ENCODE data around the gene IRF6.

Gene IRF6

DNA sequence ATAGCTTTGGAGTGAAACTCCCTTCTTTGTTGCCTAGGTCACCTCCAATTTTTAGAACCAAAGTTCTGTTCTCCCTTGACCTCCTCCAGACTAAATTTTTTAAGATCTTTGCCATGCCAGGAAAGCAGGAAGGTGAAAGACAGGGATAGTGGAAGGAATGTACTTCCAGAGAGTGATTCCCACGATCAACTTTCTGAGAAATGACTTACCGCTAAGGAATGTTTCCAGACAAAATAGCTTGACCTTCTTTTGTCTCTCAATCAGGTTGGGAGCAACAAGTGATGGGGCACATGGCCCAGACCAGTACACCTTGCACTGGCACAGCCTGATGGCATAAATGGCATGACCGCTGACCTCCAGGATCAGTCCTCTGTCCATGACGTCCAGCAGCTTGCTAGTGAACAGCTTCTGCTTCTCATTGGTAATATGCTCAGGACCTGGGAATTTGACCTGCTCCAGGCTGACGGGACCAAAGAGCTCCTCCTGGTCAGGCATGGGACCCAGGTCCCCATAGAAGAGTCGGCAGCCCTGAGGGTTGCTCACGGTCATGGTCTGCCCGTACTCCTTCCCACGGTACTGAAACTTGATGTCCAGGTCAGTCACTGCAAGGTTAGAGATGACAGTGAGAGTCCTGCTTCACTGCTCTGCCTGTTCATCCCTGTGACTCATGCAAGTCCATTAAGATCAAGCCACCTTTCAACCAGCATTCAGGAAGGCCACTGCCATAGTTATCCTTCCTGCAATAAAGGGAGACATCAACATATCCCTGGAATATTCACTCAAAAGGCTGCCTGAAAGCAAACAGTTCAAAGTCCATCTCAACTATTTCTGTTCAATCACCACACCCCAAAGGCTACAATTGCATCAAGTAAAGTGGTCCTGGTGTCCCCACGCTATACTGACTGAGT is 15.4 kb downstream of the IRF6 start:
- no peak for DNase-seq (ENCODE audit: low spot score)

DNA sequence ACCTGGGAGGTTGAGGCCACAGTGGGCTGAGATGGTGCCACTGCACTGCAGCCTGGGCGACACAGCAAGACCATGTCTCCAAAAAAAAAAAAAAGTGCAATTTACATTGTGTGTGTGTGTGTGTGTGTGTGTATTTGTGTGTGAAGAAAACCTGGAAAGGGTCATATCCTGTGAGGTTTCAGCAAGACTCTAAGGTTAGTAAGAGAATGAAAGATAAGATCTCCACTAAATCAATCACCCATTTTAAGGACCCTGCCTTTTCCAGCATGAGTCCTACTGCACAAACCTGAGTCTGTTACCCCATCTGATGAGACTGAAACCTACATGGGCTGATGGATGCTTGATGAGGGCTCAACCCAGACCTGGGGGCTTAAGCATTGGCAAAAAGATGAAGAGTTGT is 16.7 kb downstream of the IRF6 start:
- DNase-seq (ENCODE audit: low spot score): no peak

DNA sequence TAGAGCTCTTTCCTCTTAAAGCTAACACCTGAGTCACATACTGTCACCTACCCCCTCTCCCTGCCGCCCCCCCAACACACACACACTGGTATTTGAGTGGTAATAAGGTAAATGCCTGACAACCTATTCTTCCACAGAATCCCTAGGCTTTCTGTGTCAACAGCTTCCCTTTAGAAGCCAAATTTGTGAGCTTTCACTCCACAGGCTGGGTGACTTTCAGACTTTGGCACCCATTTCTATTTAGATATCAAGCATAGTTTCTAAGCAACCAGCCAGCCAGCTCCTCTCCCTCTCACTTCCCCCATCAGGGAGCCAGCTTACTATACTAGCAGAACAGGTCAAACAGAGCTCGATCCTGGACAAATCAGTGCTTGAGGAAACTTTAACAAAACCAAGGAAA is 18.4 kb downstream of the IRF6 start:
- DNase-seq (ENCODE audit: low spot score): no peak

DNA sequence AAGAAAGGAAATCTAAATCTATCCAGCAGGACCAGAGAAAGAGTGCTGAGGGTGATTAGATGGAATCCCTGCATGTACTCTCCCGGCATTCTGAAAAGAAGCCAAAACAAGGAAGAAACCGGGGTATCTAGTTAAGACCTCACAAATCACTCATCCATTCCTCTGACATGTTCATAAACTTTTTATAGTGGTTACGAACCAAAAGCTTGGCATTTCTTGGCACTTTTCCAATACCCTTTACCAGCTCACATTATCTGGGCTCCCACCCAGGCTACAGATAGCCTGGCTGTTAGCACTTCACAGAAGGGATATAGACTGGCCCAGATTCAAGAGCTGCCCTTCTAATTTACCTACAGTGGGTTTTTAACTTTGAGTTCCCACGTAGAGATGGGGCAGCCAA is 19.8 kb downstream of the IRF6 start:
- no peak for DNase-seq (ENCODE audit: low spot score)

DNA sequence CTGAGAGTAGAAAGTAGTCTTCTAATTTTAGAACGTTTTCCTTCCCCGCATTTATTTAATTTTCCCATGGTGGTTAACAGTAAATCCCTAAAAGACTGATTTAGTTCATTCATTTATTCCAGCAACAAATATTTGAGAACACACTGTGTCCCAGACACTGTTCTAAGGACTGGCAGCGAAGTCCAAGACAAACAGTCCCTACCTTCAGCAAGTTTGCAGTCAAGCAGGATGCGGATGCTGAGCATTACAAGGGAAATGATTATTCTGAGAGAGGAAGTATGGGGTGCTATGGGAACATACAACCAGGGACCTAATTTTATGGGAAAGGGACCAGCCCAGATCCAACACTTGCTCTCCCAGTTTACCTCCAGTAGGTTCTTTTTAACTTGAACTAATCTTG is 20.4 kb downstream of the IRF6 start:
- no peak for DNase-seq (ENCODE audit: low spot score)

DNA sequence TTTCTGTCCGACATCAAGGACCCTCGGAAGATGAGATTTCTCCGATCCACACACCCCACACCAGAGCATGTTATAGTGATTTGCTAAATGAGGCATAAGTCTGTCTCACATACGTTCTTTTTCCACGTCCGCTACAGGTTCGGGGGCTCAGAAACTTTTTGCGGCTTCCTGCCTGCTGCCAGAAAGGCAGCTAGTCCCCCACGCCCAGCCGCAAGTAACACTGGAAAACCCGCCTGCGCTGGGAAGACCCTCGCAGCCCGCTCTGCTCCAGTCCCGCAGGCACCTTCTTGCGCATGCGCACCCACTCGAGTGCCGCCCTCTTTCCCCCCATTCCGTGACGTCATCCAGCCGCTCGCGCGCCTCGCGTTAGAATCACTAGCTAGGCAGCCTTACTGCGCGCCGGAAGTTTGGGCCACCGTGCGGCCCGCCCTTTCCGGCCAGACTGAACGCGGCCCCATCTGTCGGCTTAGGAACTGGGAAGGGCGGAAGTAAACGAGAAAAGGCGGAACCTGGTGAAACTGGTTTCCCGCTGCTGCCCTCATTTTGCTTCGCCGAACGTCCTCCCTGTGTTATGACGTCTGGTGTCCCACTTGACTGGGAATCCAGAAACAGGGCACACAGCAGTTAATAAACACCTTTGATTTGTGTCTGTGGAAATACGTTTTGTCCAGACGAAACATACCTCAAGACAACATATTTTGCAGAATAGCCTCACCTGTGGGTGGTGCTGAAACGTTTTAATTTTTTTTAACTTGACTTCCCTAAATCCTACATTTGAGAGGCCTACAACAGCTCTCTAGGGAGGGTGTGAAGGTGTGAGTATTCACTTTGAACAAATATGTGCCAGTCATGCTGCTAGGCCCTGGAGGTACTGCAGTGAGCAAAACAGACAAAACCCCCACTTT is 21.4 kb downstream of the IRF6 start, which contains the start of gene C1orf74:
Gene C1orf74, minus strand, starts transcription at position 295 of the 905 bp plus-strand sequence. CDS start 925 bp downstream, outside the sequence.
- DNase-seq (ENCODE audit: low spot score): peak; percentile 97

DNA sequence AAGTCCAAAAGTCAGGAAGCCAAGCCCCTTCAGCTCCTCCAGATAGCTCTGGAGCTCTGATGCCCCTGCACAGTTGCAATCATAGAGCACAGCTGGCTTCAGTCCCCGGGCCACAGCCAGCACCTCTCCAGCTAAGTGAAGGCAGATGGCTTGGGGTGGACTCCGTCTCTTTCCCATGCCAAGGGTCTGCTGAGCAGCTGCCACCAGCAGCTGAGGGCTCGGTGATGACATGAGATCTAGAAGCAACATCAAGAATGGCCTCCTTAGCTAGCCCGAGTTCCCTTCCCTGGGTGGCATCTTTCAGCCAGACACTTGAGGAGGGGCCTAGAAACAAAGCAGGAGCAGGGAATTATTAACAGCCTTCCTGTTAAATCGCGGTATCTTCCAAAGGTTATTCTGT is 22.6 kb downstream of the IRF6 start:
- DNase-seq (ENCODE audit: low spot score): no peak

DNA sequence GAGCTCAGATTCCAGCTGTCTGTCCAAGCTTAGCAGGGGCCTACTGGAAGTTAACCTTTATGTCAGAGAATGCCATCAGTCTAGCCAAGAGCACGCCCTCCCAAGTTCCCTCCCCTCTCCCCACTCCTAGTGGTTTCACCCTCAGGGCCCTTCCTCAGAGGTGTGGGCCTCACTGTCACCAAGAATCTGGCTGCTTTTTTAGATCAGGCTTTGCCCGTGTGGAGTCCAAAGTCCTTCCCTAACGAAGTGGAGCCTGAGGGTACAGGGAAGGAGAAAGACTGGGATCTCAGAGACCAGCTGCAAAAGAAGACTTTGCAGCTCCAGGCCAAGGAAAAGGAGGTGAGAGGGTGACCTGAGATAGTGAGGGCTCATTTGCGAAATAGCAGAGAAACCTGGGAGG is 25.7 kb downstream of the IRF6 start:
- no peak for DNase-seq (ENCODE audit: low spot score)

DNA sequence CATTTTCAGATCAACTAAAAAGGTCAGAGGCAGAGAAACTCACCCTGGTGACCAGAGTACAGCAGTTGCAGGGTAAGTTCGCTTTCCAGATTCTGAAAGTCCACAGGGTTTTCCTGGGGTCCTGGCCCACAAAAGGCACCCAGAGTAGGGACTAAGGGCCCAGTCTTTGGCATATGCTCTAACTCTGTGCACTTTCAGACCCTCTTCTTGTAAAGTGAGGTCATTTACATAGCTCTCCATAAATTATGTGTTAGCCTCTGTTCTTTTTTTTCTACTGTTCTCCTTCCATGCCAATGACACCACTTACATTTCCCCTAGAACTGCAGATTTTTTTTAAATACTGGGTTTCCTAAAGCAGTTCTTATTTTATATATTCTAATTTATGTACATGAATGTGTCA is 27.8 kb downstream of the IRF6 start:
- DNase-seq (ENCODE audit: low spot score): no peak

DNA sequence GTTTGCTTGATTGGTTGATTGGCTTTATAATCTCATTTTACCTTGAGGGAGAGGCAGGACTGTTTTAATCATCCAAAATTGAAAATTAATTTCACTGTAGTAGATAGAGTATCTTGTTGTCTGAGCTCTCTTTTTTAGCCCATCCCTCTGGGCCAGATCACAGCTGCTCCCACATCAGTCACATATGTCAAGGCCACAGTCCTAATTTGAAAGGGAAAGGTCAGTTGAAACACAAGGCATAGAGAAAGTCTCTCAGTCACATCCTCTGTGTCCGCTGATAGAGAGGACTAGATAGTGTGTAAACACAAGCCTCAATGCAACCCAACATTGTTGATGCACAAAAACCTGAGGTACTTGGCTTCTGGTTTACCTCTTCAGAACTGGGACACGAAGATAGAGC is 28.4 kb downstream of the IRF6 start:
- DNase-seq (ENCODE audit: low spot score): no peak

DNA sequence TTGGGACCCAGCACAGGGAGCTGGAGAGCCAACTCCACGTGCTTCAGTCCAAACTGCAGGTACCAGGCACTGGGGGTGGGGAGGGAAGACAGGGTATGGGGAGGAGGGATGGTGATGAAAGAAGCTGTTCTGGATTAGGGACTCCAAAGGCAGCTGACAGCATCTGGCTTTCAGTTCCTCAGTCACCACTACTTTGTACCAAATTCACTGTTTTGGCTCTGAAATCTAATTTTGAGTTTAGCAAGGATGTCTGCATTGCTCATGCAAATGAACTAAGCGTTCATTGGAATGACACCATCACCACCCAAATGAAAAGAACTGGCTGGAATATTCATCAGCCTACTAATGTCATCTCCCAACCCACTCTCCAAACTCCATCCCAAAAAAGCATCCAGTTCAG is 30.3 kb downstream of the IRF6 start:
- DNase-seq (ENCODE audit: low spot score): no peak

DNA sequence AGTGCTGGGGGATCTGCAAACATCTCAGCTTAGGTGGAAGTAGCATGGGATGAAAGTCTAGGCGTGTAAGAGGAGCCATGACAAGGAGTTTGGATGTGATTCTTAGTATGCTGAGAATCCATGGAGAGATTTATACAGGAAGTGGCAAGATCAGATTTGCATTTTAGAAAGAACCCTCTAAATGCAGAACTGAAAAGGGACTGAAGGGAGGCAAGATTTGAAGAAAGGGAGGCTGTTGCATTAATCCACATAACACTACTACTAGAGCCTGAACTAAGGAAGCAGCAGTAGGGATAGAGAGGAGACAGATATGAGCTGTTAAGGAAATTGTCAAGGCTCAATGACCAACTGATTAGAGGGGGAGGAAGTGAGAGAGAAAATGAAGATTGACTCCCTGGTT is 31.4 kb downstream of the IRF6 start:
- DNase-seq (ENCODE audit: low spot score): no peak

DNA sequence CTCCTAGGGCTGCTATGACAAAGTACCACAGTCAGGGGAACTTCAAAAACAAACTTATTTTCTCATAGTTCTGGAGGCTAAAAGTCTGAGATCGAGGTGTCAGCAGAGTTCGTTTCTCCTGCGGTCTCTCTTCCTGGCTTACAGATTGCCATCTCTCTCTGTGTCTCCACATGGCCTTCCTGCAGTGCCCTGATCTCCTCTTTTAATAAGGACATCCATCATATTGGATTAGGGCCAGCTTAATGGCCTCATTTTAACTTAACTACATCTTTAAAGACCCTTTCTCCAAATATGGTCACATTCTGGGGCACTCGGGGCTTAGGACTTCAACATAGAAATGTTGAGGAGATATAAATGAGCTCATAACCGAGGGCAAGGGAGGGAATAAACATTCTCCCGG is 33.8 kb downstream of the IRF6 start:
- no peak for DNase-seq (ENCODE audit: low spot score)

DNA sequence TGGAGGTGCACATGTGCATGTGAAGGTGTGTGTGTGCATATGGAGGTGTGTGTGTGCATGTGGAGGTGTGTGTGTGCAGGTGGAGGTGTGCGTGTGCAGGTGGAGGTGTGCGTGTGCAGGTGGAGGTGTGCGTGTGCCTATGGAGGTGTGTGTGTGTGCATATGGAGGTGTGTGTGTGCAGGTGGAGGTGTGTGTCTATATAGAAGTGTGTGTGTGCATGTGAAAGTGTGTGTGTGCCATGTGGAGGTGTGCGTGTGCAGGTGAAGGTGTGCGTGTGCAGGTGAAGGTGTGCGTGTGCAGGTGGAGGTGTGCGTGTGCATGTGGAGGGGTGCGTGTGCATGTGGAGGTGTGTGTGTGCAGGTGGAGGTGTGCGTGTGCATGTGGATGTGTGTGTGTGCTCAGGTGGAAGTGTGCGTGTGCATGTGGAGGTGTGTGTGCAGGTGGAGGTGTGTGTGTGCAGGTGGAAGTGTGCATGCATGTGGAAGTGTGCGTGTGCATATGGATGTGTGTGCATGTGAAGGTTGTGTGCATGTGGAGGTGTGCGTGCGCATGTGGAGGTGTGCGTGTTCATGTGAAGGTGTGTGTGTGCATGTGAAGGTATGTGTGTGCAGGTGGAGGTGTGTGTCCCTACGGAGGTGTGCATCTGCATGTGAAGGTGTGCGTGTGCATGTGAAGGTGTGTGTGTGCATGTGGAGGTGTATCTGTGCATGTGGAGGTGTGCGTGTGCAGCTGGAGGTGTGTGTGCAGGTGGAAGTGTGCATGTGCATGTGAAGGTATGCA is 35.1 kb downstream of the IRF6 start:
- no peak for DNase-seq (ENCODE audit: low spot score)

DNA sequence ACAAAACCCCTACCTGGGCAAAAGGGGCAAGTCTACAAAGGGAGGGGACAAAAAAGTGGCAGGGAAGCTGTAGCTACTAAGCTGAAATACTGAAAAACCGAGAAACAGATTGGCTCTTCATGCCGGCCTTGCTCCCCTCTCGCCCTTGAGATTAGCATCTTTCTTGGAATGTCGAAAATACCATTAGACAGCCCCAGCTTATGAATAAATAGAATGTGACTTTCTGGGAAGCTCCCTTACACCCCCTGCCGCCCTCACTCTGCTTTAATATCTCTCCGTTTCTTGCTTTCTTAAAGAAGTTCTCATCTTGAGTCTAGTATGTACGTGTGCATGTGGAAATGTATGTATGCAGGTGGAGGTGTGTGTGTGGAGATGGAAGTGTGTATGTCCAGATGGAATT is 36.0 kb downstream of the IRF6 start:
- DNase-seq (ENCODE audit: low spot score): no peak

DNA sequence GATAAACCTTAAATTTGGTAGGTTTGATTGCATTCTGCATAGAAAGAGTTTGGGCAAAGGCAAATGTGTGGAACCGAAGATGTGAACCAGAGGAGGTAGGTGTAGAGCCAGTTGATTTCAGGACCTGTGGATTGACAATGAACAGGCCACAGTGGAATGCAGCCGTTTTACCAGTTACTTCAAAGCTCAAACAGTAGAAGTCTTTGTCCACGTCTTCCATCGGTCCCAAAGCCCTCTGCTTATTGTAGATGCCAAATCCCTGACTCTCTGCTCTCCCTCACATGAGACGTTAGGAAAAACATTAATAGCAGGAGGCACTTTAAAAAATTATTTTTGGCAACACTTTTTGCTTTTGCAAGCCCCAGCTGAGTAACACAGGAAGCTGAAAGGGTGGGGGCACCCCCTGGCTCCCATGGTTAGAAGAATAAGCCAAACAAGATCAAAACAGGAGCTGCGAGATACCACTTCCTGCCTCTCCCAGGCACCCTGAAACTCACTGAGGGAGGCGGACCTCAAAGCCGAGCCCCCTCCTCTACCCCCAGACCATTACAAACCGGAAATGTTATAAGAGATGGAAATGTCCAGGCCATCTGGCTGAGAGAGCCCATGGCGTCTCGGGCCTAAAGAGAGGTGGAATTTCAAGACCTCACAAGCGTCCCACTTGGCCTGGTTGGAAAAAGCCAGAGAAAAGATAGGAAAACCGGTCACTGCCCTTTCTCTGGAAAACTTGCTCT is 36.6 kb downstream of the IRF6 start:
- DNase-seq (ENCODE audit: low spot score): peak; percentile 49

DNA sequence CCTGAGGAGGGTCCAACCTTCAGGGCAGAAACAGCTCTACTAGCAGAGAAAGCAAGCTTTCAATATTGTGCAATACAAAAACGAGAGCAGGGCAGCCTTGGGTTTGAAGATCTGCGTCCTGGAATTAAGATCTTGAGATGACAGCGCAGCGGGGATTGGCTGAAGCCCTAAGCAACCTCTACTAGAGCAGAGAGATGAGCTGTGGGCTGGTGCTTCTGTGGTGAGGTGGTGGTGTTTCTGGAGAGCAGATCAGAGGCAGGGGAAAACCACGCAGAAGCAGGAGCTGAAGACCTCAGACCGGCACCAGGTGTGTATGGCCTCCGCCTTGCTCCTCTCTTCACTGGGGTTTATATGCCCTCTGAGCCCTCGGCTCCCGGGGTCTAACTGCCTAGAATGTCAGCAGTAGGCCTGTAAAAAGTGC is 37.6 kb downstream of the IRF6 start:
- no peak for DNase-seq (ENCODE audit: low spot score)

DNA sequence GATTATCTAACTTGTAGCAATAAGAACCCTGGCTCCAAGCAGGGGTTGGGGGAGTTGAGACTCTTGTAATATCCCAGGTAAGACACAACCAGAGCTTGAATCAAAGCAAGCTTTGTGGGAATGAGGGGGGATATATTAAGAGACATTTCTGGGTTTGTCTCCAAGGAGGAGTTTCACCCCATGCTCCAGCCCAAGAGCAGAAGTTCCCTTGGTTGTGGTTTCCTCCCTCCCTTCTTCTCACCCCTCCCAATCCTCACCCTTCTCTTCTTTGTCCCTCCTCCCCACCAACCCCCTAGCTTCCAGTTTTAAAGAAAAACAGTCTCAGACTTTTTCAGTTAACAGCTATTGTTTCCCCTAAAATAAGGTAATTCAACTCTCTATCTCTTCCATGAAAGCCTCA is 38.2 kb downstream of the IRF6 start:
- DNase-seq (ENCODE audit: low spot score): no peak

DNA sequence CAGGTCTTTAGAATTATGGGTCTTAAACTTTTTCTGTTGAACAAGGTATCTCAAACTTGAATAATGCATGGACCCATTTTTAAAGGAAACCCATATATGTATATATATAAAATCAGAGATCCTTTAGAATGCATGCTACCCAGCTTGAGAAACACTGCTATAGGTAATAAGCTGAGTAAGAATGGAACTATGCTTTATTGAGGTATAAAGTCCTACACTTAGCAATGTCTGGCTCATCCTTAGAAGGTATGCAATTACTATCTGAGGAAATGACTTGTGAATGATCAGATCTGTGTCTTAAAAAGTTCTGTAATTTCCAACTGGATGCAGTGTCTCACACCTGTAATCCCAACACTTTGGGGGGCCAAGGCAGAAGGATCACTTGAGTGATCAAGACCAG is 38.8 kb downstream of the IRF6 start:
- DNase-seq (ENCODE audit: low spot score): no peak

DNA sequence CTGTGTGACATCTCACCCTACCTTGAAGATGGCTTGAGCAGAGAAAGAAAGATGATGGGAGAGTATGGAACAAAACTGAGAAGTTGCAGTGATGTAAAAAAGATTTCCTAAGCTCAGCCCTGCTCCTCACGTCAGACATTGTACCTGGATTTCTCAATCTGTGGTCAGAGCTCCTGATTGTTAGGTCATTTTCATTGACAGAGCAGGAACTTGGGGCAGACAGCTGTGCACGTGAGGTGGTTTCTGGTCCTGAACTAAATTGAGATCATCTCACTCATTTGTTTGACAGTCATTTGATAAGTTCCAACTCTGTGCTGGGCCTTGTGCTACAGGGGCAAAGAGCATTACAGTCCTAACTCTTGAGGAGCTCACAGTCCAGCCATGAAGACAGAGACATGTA is 39.9 kb downstream of the IRF6 start:
- DNase-seq (ENCODE audit: low spot score): no peak

DNA sequence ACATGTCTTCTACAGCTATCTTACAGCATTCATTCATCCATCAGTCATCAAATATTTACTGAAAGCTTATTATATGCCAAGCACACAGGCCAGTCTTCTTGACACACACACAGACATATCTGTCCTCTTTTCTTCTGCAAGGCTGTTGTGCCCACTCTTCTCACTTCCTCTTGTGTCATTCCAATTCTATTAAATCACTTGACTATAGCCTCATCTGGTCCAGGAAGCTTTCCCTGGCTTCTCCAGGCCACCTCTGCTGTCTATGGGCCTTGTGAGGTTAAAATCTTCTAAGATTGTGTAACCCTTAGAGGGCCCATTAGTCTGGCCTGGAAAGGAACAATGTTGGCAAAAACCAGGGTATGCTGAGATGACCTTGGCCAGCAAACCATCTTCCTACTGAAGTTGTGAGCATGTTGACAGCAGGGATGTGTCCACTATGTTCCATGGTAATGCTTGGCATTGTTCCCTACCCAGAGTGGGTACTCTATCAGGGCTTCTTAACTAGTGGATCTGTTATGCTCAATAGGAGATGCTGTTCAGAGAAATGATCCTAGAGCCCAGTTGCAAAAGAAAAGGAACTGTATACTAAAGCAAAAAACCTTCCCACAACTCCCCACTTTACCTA is 44.8 kb downstream of the IRF6 start:
- DNase-seq (ENCODE audit: low spot score): no peak
